RWPE2 (cell line): Measurements from ENCODE around the gene CFAP126.

ENCODE experiments used
- ATAC-seq: fragments of 200-7000 bp; cut with Tn5 transposase; 3 replicates; pipeline ENCODE4 v1.9.1; 2021; ENCODE audit warnings: low read depth
- DNase-seq: peaks from one replicate; pipeline ENCODE4 v3.0.0-alpha.2; 2020; ENCODE audit warnings: low spot score
- H3K27ac ChIP-seq: fragments of 450-650 bp; 2 replicates; pipeline ENCODE4 v1.5.1; 2017; ENCODE audit warnings: mild to moderate bottlenecking; ENCODE audit not compliant: poor library complexity, severe bottlenecking
- H3K27me3 ChIP-seq: fragments of 250-450 bp; sonication (Bioruptor Pico); 2 replicates; pipeline ENCODE4 v1.5.1; 2021; ENCODE audit warnings: mild to moderate bottlenecking, moderate library complexity; ENCODE audit not compliant: insufficient read depth, poor library complexity, severe bottlenecking
- H3K36me3 ChIP-seq: fragments of 250-450 bp; sonication (Bioruptor Pico); 2 replicates; pipeline ENCODE4 v1.5.1; 2020; ENCODE audit warnings: low read depth, mild to moderate bottlenecking, moderate library complexity
- H3K4me1 ChIP-seq: fragments of 250-450 bp; sonication (Bioruptor Pico); 2 replicates; pipeline ENCODE4 v1.5.1; 2021; ENCODE audit warnings: mild to moderate bottlenecking, moderate library complexity; ENCODE audit not compliant: insufficient read depth, poor library complexity, severe bottlenecking
- H3K4me3 ChIP-seq: fragments of 250-450 bp; sonication (Bioruptor Pico); 2 replicates; pipeline ENCODE4 v1.5.1; 2021; ENCODE audit warnings: mild to moderate bottlenecking, moderate library complexity; ENCODE audit not compliant: severe bottlenecking
- H3K9me3 ChIP-seq: fragments of 250-450 bp; sonication (Bioruptor Pico); 2 replicates; pipeline ENCODE4 v1.5.1; 2021; ENCODE audit warnings: mild to moderate bottlenecking, moderate library complexity; ENCODE audit not compliant: severe bottlenecking
- CTCF ChIP-seq: fragments of 450-650 bp; IDR thresholded peaks from one replicate; pipeline ENCODE4 v1.5.1; 2017; ENCODE audit warnings: mild to moderate bottlenecking, moderate library complexity; ENCODE audit not compliant: poor library complexity, severe bottlenecking

The CFAP126 gene

GRCh38 chr1:161359291-161359690, 8.4 kb downstream of the CFAP126 start:
- DNase-seq = no peak
- H3K27ac ChIP-seq = no peak overlapping the region
- no peak for ATAC-seq
- no peak overlapping the region for H3K4me3 ChIP-seq
- TF ChIP-seq CTCF = no peak
- H3K27me3 ChIP-seq = no peaks in the 10 kb centered on the region
- H3K9me3 ChIP-seq = no peaks in the 10 kb centered on the region
- peaks cover 37% of the 10 kb centered on the region for H3K36me3 ChIP-seq
- no peaks in the 10 kb centered on the region for H3K4me1 ChIP-seq

GRCh38 chr1:161357073-161357472, 10.6 kb downstream of the CFAP126 start:
- H3K27ac ChIP-seq = no peak overlapping the region
- H3K27me3 ChIP-seq = no peaks in the 10 kb centered on the region
- DNase-seq = no peak
- no peaks in the 10 kb centered on the region for H3K9me3 ChIP-seq
- H3K36me3 ChIP-seq = peaks cover 36% of the 10 kb centered on the region
- no peak for ATAC-seq
- H3K4me3 ChIP-seq = no peak overlapping the region
- no peak for TF ChIP-seq CTCF
- no peaks in the 10 kb centered on the region for H3K4me1 ChIP-seq

DNA sequence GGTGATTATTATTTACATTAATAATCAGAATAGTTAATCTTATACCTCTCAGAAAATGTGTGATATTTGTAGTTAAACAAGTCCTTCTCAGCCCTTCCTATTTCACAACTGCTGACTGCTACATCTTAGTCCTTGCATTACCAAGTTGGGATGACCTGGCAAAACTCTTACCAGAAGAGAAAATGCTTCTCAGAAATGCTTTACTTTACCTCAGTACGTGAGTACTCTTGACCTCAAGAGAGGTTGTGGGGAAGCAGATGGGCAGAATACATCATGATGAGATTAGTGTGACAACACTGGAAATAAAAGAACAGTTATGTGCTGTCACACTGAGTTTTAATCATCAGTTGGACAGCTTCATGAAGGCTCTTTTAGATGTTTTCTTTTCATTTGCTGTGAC, 16.2 kb downstream of the CFAP126 start:
- no peak for DNase-seq
- H3K36me3 ChIP-seq = peaks cover 26% of the 10 kb centered on the region
- no peak overlapping the region for H3K4me3 ChIP-seq
- no peak for TF ChIP-seq CTCF
- H3K27me3 ChIP-seq = no peaks in the 10 kb centered on the region
- H3K27ac ChIP-seq = no peak overlapping the region
- H3K9me3 ChIP-seq = no peaks in the 10 kb centered on the region
- ATAC-seq = no peak
- no peaks in the 10 kb centered on the region for H3K4me1 ChIP-seq

DNA sequence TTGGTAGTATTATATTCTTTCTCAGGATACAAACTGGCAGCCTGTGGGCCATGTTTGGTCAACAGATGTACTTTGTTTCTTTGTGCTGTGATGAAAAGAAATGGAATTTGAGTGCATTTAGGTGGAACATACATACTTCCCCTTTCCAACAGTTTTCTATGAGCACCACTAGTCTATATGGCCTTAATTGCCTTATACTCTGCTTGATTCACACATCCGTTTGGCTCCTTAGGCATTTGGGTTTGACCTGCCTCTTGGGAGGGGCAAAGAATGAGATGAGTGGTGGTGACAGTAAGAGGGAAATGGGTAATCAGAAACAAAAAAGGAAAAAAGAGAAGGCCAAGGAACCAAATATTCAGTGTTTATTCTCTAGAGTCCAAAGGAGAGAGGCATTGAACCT, 17.0 kb downstream of the CFAP126 start:
- DNase-seq = no peak

More for the DNA sequence above, 17.0 kb downstream of the CFAP126 start:
- Histone ChIP-seq H3K27me3 (no peaks in the 10 kb centered on the region), H3K4me3 (no peak overlapping the region), H3K27ac (no peak overlapping the region), H3K9me3 (no peaks in the 10 kb centered on the region), H3K36me3 (peaks cover 27% of the 10 kb centered on the region), H3K4me1 (no peaks in the 10 kb centered on the region)
- no peak for ATAC-seq
- TF ChIP-seq CTCF = no peak
